IMR-90 (cell line): ENCODE measurements around the gene HRH1. TPM values are rescaled to one million over a fixed set of nuclear protein-coding genes. Genes with fewer than 3 reads are reported as not detected.

Experiments used
- ATAC-seq: fragments of 200-7000 bp; cut with Tn5 transposase; 2 replicates; pipeline ENCODE4 v1.9.1; 2020; ENCODE audit warnings: low read depth, mild to moderate bottlenecking, moderate library complexity
- BruUV-seq: library from RNA; stranded (reverse); fragments of 400-500 nt; replicated peaks from 2 replicates; lab custom pipeline; 2021; lab: Mats Ljungman, UMichigan
- CTCF ChIA-PET: fragments of 300-600 bp; formaldehyde crosslinking; extraction: SDS; loops from one replicate; lab custom pipeline; 2021; ENCODE audit warnings: antibody characterized with exemption; lab: Yijun Ruan, JAX
- POLR2A ChIA-PET: fragments of 300-600 bp; sonication (Branson Sonifier 250); formaldehyde crosslinking; loops from one replicate; lab custom pipeline; 2022; ENCODE audit warnings: antibody characterized with exemption; ENCODE audit not compliant: unreplicated experiment; lab: Charles Lee
- DNase-seq: peaks from one replicate; pipeline ENCODE4 v3.0.0; 2013
- H2AFZ ChIP-seq: replicated peaks from 2 replicates; pipeline ENCODE3; 2013; ENCODE audit warnings: low read length, mild to moderate bottlenecking; ENCODE audit not compliant: poor library complexity
- H2AK5ac ChIP-seq: 2 replicates; pipeline ENCODE4 v1.6.1; 2013; ENCODE audit warnings: low read depth, low read length, inconsistent platforms
- H2AK9ac ChIP-seq: replicated peaks from 2 replicates; pipeline ENCODE3; 2013; ENCODE audit warnings: mild to moderate bottlenecking, low read depth, low read length, moderate library complexity; ENCODE audit not compliant: poor library complexity
- H2BK120ac ChIP-seq: 2 replicates; pipeline ENCODE4 v1.6.1; 2013; ENCODE audit warnings: low read depth, low read length, inconsistent platforms
- H2BK15ac ChIP-seq: 3 replicates; pipeline ENCODE4 v1.6.1; 2013; ENCODE audit warnings: low read depth, low read length, inconsistent platforms
- H2BK20ac ChIP-seq: 2 replicates; pipeline ENCODE4 v1.6.1; 2013; ENCODE audit warnings: low read depth, mild to moderate bottlenecking, inconsistent platforms, low read length, moderate library complexity
- H2BK5ac ChIP-seq: 2 replicates; pipeline ENCODE4 v1.6.1; 2013; ENCODE audit warnings: mild to moderate bottlenecking, low read depth, low read length, inconsistent platforms; ENCODE audit not compliant: poor library complexity, severe bottlenecking
- H3K14ac ChIP-seq: replicated peaks from 2 replicates; pipeline ENCODE4 v1.6.1; 2013; ENCODE audit warnings: low read depth, low read length, inconsistent platforms
- H3K18ac ChIP-seq: 2 replicates; pipeline ENCODE4 v1.6.1; 2013; ENCODE audit warnings: low read depth, low read length, control low read depth
- H3K23ac ChIP-seq: 2 replicates; pipeline ENCODE4 v1.6.1; 2013; ENCODE audit warnings: low read depth, low read length, inconsistent platforms
- H3K27ac ChIP-seq: 2 replicates; pipeline ENCODE4 v1.5.1; 2013; ENCODE audit warnings: mild to moderate bottlenecking, control low read depth, low read length; ENCODE audit not compliant: insufficient read depth
- H3K27me3 ChIP-seq: 2 replicates; pipeline ENCODE4 v1.6.1; 2013; ENCODE audit warnings: low read length; ENCODE audit not compliant: control insufficient read depth, insufficient read depth
- H3K36me3 ChIP-seq: 2 replicates; pipeline ENCODE4 v1.6.1; 2013; ENCODE audit warnings: low read length, mixed read lengths; ENCODE audit not compliant: control insufficient read depth, insufficient read depth
- H3K4ac ChIP-seq: 2 replicates; pipeline ENCODE4 v1.6.1; 2013; ENCODE audit warnings: low read depth, low read length, inconsistent platforms
- H3K4me1 ChIP-seq: 2 replicates; pipeline ENCODE4 v1.6.1; 2013; ENCODE audit warnings: low read length, mixed read lengths; ENCODE audit not compliant: control insufficient read depth, insufficient read depth
- H3K4me2 ChIP-seq: 2 replicates; pipeline ENCODE4 v1.6.1; 2013; ENCODE audit warnings: low read depth, mild to moderate bottlenecking, control low read depth, low read length, moderate library complexity
- H3K4me3 ChIP-seq: 2 replicates; pipeline ENCODE4 v1.5.1; 2013; ENCODE audit warnings: low read depth, mild to moderate bottlenecking, control low read depth, low read length, moderate library complexity; ENCODE audit not compliant: insufficient read depth
- H3K56ac ChIP-seq: 2 replicates; pipeline ENCODE4 v1.6.1; 2013; ENCODE audit warnings: low read length, inconsistent platforms; ENCODE audit not compliant: insufficient read depth; ENCODE audit errors: extremely low read depth
- H3K79me1 ChIP-seq, 2 experiments: 2 replicates each; pipeline ENCODE4 v1.6.1; 2013; ENCODE audit warnings: low read length in 2 of 2, inconsistent platforms in 1 of 2, low read depth in 1 of 2
- H3K9ac ChIP-seq: 2 replicates; pipeline ENCODE4 v1.6.1; 2013; ENCODE audit warnings: low read depth, low read length, control low read depth
- H3K9me1 ChIP-seq: 2 replicates; pipeline ENCODE4 v1.6.1; 2013; ENCODE audit warnings: low read length, inconsistent platforms; ENCODE audit not compliant: insufficient read depth
- H3K9me3 ChIP-seq: 2 replicates; pipeline ENCODE4 v1.6.1; 2013; ENCODE audit warnings: low read length; ENCODE audit not compliant: control insufficient read depth, insufficient read depth
- H4K20me1 ChIP-seq: 2 replicates; pipeline ENCODE4 v1.6.1; 2013; ENCODE audit warnings: low read length, inconsistent platforms; ENCODE audit not compliant: insufficient read depth
- H4K5ac ChIP-seq: 2 replicates; pipeline ENCODE4 v1.6.1; 2013; ENCODE audit warnings: mild to moderate bottlenecking, low read depth, low read length, control low read depth
- H4K8ac ChIP-seq, 2 experiments: 2 replicates each; pipeline ENCODE4 v1.6.1; 2013; ENCODE audit warnings: low read depth in 2 of 2, low read length in 2 of 2, control low read depth in 1 of 2, inconsistent platforms in 1 of 2
- H4K91ac ChIP-seq: 2 replicates; pipeline ENCODE4 v1.6.1; 2013; ENCODE audit warnings: low read depth, low read length, inconsistent platforms; ENCODE audit not compliant: insufficient read depth
- BHLHE40 ChIP-seq: fragments of 150-350 bp; IDR thresholded peaks from 2 replicates; pipeline ENCODE4 v1.6.1; 2016; ENCODE audit warnings: mild to moderate bottlenecking, low read depth, low read length
- CHD1 ChIP-seq: IDR thresholded peaks from 2 replicates; pipeline ENCODE4 v1.6.1; 2012; ENCODE audit warnings: low read depth, low read length, improper control_type of control experiment
- ELK1 ChIP-seq: fragments of 150-350 bp; IDR thresholded peaks from 2 replicates; pipeline ENCODE4 v1.6.1; 2016; ENCODE audit warnings: low read depth, mild to moderate bottlenecking, low read length, moderate library complexity, borderline replicate concordance
- FOS ChIP-seq: fragments of 150-350 bp; IDR thresholded peaks from 2 replicates; pipeline ENCODE4 v1.6.1; 2016; ENCODE audit warnings: low read depth, low read length
- MAFK ChIP-seq: IDR thresholded peaks from 2 replicates; pipeline ENCODE4 v1.6.1; 2012; ENCODE audit warnings: low read depth, low read length, improper control_type of control experiment
- MAZ ChIP-seq: IDR thresholded peaks from 2 replicates; pipeline ENCODE4 v1.6.1; 2012; ENCODE audit warnings: low read depth, mild to moderate bottlenecking, low read length, improper control_type of control experiment, moderate library complexity, borderline replicate concordance
- NFE2L2 ChIP-seq: fragments of 150-350 bp; IDR thresholded peaks from 2 replicates; pipeline ENCODE4 v1.6.1; 2016; ENCODE audit warnings: low read depth, mild to moderate bottlenecking, low read length
- POLR2A ChIP-seq: IDR thresholded peaks from 2 replicates; pipeline ENCODE4 v1.6.1; 2012; ENCODE audit warnings: mild to moderate bottlenecking, low read depth, low read length
- RAD21 ChIP-seq: IDR thresholded peaks from 2 replicates; pipeline ENCODE4 v1.6.1; 2012; ENCODE audit warnings: low read length, improper control_type of control experiment
- RCOR1 ChIP-seq: IDR thresholded peaks from 2 replicates; pipeline ENCODE4 v1.6.1; 2012; ENCODE audit warnings: mild to moderate bottlenecking, low read length, improper control_type of control experiment; ENCODE audit not compliant: insufficient replicate concordance
- RFX5 ChIP-seq: IDR thresholded peaks from 2 replicates; pipeline ENCODE4 v1.8.0; 2012; ENCODE audit warnings: low read depth, mild to moderate bottlenecking, low read length, moderate library complexity
- SMC3 ChIP-seq: fragments of 150-350 bp; IDR thresholded peaks from 2 replicates; pipeline ENCODE4 v1.6.1; 2016; ENCODE audit warnings: low read depth, mild to moderate bottlenecking, antibody characterized with exemption, low read length, moderate library complexity
- WGBS, 2 experiments: methylation state at CpG; one replicate each; pipeline versions ENCODE4 v1.1.5 to v1.1.7; 2013; ENCODE audit warnings: missing lambda C conversion rate in 2 of 2; ENCODE audit not compliant: insufficient read length in 1 of 2; ENCODE audit errors: extremely low coverage in 2 of 2; 5-methylcytosine and 5-hydroxymethylcytosine counted together
- dilution Hi-C: fragments of 300-500 bp; cut with HindIII; formaldehyde crosslinking; loops from one replicate; pipeline ENCODE4 v1.14.3; 2018; ENCODE audit warnings: low sequenced_read_pairs; ENCODE audit not compliant: unreplicated experiment
- in situ Hi-C: fragments of 300-500 bp; cut with MboI; formaldehyde crosslinking; loops from 3 replicates; pipeline ENCODE4 v1.14.3; 2019; ENCODE audit warnings: low sequenced_read_pairs, inconsistent platforms, mixed read lengths
- intact Hi-C: fragments of 100-400 bp; cut with micrococcal nuclease; formaldehyde crosslinking; loops from 2 replicates; pipeline ENCODE4 v1.10.0; 2022
- polyA plus RNA-seq, 3 experiments: library from polyadenylated mRNA; depleted of rRNA; stranded (reverse); fragments of >200 nt; gene quantifications; 2 replicates each; pipeline ENCODE4 v1.2.3, GENCODE V29; 2012; ENCODE audit warnings: low replicate concordance in 1 of 3
- total RNA-seq: library from RNA; depleted of rRNA; stranded (reverse); fragments of >200 nt; gene quantifications from 2 replicates; pipeline ENCODE4 v1.2.3, GENCODE V29; 2012
- TF ChIP-seq, protein P1 (sequence below): fragments of 150-350 bp; IDR thresholded peaks from 2 replicates; pipeline ENCODE4 v1.6.1; 2017; ENCODE audit warnings: mild to moderate bottlenecking, antibody characterized with exemption, low read length, low read depth
- TF ChIP-seq, protein P2 (sequence below): conservative IDR thresholded peaks from 2 replicates; pipeline ENCODE4 v1.5.1; 2012; ENCODE audit warnings: mild to moderate bottlenecking, low read depth, low read length, improper control_type of control experiment

The HRH1 gene
- total and polyA plus RNA-seq, 2 of the 4 experiments (the other 2 are of a cell fraction), result 7.6 to 16.1 TPM

GRCh38 chr3:11144996-11145395 is 9.3 kb upstream of the HRH1 start:
- intact Hi-C loops (no loop called here), in situ Hi-C loops (no loop called here), dilution Hi-C loops (no loop called here)
- no peak overlapping the region for H3K4me3 ChIP-seq
- no peak overlapping the region for H3K4me2 ChIP-seq
- H2BK20ac ChIP-seq, result peak overlapping the region; percentile 95
- CTCF ChIA-PET, result no interaction called here
- peak overlapping the region; percentile 49 to 56; a peak in 2 of 4 replicates for H4K8ac ChIP-seq
- peak overlapping the region; percentile 28 for H3K23ac ChIP-seq
- no peaks in the 10 kb centered on the region for H3K9me3 ChIP-seq
- peak overlapping the region; percentile 40 for H2BK5ac ChIP-seq
- peak overlapping the region; percentile 89 for H2BK120ac ChIP-seq
- H3K9ac ChIP-seq, result no peak overlapping the region
- H4K5ac ChIP-seq, result peak overlapping the region; percentile 0
- 91% methylated on average over 5 of the region's 5 CpGs; no CpG with 5 or more reads in 1 of the 2 experiments for WGBS, 2 experiments
- no peak overlapping the region for H3K56ac ChIP-seq
- H3K4me1 ChIP-seq, result peaks cover 19% of the 10 kb centered on the region
- peak overlapping the region; percentile 64 for H3K14ac ChIP-seq
- DNase-seq, result no peak
- H3K27me3 ChIP-seq, result no peaks in the 10 kb centered on the region
- TF ChIP-seq POLR2A (no peak), FOS (no peak), RFX5 (no peak), RAD21 (no peak), CHD1 (no peak), MAZ (no peak), BHLHE40 (no peak), NFE2L2 (no peak), RCOR1 (no peak), SMC3 (no peak), ELK1 (no peak), MAFK (no peak)
- TF ChIP-seq, protein P1, sequence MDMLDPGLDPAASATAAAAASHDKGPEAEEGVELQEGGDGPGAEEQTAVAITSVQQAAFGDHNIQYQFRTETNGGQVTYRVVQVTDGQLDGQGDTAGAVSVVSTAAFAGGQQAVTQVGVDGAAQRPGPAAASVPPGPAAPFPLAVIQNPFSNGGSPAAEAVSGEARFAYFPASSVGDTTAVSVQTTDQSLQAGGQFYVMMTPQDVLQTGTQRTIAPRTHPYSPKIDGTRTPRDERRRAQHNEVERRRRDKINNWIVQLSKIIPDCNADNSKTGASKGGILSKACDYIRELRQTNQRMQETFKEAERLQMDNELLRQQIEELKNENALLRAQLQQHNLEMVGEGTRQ, result no peak
- TF ChIP-seq, protein P2, sequence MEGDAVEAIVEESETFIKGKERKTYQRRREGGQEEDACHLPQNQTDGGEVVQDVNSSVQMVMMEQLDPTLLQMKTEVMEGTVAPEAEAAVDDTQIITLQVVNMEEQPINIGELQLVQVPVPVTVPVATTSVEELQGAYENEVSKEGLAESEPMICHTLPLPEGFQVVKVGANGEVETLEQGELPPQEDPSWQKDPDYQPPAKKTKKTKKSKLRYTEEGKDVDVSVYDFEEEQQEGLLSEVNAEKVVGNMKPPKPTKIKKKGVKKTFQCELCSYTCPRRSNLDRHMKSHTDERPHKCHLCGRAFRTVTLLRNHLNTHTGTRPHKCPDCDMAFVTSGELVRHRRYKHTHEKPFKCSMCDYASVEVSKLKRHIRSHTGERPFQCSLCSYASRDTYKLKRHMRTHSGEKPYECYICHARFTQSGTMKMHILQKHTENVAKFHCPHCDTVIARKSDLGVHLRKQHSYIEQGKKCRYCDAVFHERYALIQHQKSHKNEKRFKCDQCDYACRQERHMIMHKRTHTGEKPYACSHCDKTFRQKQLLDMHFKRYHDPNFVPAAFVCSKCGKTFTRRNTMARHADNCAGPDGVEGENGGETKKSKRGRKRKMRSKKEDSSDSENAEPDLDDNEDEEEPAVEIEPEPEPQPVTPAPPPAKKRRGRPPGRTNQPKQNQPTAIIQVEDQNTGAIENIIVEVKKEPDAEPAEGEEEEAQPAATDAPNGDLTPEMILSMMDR, result no peak
- H2AK5ac ChIP-seq, result peak overlapping the region; percentile 98
- H2AFZ ChIP-seq, result peak overlapping the region; percentile 59
- peaks cover 0 to 12% of the 10 kb centered on the region in 2 experiments; a peak in 2 of 4 replicates for H3K79me1 ChIP-seq
- peak overlapping the region; percentile 95 for H3K4ac ChIP-seq
- no peaks in the 10 kb centered on the region for H4K20me1 ChIP-seq
- H3K36me3 ChIP-seq, result no peaks in the 10 kb centered on the region
- H2BK15ac ChIP-seq, result peak overlapping the region; percentile 93; the same call in 2 of the 3 replicates
- peak overlapping the region; percentile 71 for H4K91ac ChIP-seq
- POLR2A ChIA-PET, result no interaction called here
- H3K18ac ChIP-seq, result peak overlapping the region; percentile 56
- H3K9me1 ChIP-seq, result peaks cover 17% of the 10 kb centered on the region
- peak overlapping the region; percentile 33 for H2AK9ac ChIP-seq
- no TSS peak for BruUV-seq
- H3K27ac ChIP-seq, result peak overlapping the region; percentile 34; the same call in 1 of the 2 replicates
- no peak for ATAC-seq
